Erythroblast (primary cell): ENCODE results near the gene GZMM.
A peak's percentile ranks its signal among the peaks of the same experiment; 100 is the strongest.

Experiments used
- DNase-seq, 2 experiments: peaks; one replicate each; lab custom pipeline; 2025; lab: John Stamatoyannopoulos, UW
- GATA1 ChIP-seq: IDR thresholded peaks from 2 replicates; pipeline ENCODE4 v1.6.1; 2011; ENCODE audit warnings: low read depth, mild to moderate bottlenecking, control low read depth, low read length, moderate library complexity
- POLR2A ChIP-seq: IDR thresholded peaks from 2 replicates; pipeline ENCODE4 v1.6.1; 2011; ENCODE audit warnings: mild to moderate bottlenecking, low read length

The GZMM gene

GRCh38 chr19:572140-572742 lies 28.4 kb downstream of the GZMM start, which contains the start of gene BSG:
BSG (plus strand) TSS chr19:572596; CDS start chr19:572635, 39 bp downstream.
- peak; percentile 100 for DNase-seq
- TF ChIP-seq GATA1, result no peak
- peak; percentile 98 for TF ChIP-seq POLR2A

GRCh38 chr19:572743-573518 lies 29.1 kb downstream of the GZMM start:
- TF ChIP-seq GATA1 (no peak), POLR2A (peak; percentile 56)
- peak; percentile 75 to 78 for DNase-seq

GRCh38 chr19:573519-573825 lies 29.6 kb downstream of the GZMM start:
- no peak for DNase-seq
- no peak for TF ChIP-seq GATA1
- TF ChIP-seq POLR2A, result no peak

DNA sequence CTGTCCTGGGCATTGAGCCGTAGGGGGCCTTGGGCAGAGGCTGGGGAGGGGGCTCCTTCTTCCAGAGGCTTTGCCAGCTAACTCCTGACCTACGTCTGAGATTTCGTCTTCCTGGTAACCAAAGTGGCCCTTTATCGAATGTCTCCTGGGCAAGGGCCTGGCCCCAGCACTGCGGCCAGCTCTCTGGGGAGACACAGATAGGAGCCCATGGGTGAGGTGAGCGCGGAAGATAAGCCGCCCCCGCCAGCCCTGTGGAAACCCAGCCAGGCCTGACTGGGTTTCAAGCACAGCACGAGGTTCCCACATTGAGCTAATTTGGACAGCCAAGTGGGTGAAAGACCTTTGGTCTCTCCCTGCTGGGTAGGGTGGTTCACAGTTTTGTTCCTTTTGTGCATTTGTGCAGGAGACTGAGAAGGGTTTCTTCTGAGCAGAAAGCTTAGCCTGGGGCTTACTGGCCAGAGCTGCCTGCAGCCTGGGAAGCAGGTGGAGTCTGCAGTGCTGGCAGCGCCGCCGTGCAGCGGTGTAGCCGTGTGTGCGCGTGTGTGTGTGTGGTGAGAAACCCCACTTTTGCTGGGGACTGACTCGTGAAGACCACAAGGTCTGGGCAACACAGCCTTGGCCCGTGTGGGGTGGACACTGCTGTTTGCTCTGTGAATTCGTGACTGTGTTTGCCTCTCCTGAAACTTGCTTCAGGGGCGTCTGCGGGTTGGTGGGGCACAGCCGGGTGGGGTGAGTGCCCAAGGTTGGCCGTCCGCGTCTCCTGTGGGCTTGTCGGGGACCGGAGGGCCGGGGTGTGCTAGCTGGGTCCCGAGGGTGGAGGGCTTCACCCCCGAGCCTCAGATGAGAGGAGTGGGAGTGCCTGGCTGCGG lies 31.0 kb downstream of the GZMM start:
- peak; percentile 96 to 98 for DNase-seq
- TF ChIP-seq POLR2A (peak; percentile 49), GATA1 (peak; percentile 97)

DNA sequence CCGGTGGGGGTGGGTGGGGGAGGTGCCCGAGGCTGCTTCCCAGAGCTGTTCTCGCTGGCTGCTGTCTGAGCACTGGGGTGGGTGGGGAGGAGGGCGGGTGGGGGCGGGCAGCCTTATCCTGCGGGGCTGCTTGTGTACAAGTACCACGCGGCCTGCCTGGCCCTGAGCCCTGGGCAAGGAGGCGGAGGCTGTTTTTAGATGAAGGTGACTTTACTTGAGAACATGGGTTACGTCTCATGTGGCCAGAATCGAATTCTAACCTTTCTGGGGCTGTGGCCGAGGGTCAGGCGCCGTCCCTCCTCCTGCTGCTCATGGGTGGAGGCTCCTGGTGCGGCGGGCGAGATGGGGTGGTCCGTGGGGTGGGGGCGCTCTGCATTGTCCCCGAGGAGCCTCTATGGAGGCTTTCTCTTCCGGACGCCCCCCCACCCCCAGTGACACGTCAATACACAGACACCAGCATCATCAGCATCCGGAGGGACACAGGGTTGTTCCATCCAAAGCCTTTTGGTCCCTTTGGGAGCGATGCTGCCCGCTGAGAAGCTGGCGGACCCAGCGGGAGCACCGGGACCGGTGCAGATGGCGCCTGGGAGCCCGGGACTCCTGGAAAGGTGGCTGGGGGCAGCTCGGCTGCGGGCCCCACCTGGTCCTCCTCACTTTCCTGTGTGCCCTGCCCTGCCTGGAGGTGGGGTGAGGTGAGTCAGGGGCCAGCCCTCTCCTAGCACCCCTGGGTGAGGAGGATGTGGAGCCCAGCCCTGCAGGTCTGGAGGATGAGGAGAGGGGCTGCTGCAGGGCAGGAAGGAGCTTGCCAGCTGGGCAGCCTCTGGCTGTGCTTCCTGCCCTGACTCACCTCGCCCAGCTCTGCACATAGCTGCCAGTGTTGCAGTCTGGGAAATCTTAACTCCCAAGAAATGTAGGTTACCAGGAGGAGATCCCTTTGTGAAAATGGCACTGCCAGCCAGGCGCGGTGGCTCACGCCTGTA lies 32.0 kb downstream of the GZMM start:
- DNase-seq, result peak; percentile 89 to 90
- TF ChIP-seq GATA1 (no peak), POLR2A (no peak)

GRCh38 chr19:576768-577438 lies 33.0 kb downstream of the GZMM start:
- no peak for TF ChIP-seq GATA1
- no peak for TF ChIP-seq POLR2A
- no peak for DNase-seq

GRCh38 chr19:577439-578392 lies 33.9 kb downstream of the GZMM start:
- DNase-seq, result no peak

GRCh38 chr19:579111-579841 lies 35.4 kb downstream of the GZMM start:
- no peak for DNase-seq
- no peak for TF ChIP-seq POLR2A
- TF ChIP-seq GATA1, result no peak

More at GRCh38 chr19:577439-578392, 33.9 kb downstream of the GZMM start:
- TF ChIP-seq GATA1, result no peak
- TF ChIP-seq POLR2A, result no peak

GRCh38 chr19:579842-580155 lies 35.9 kb downstream of the GZMM start:
- TF ChIP-seq POLR2A (no peak), GATA1 (no peak)
- no peak for DNase-seq

DNA sequence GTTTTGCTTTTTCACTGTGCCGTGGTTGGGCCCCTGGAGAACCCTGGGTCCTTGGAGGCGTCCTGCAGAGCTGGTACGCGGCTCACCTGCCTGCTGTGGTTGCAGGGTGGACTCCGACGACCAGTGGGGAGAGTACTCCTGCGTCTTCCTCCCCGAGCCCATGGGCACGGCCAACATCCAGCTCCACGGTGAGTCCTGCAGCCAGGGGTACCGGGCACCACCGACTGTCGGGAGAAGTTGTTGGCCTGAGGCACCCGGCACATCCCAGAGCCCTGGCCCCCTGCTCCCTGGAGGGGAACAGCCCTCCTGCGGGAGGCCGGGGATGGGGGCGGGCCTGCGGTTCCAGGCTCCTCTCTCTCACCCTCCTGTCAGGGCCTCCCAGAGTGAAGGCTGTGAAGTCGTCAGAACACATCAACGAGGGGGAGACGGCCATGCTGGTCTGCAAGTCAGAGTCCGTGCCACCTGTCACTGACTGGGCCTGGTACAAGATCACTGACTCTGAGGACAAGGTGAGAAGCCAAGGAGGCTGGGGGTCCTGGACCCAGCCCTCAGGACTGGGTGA lies 36.5 kb downstream of the GZMM start:
- TF ChIP-seq GATA1 (no peak), POLR2A (no peak)
- DNase-seq, result no peak
